GM08714 (cell line): ENCODE data around the gene CFAP161.

Source experiments
- H3K4me3 ChIP-seq: fragments of 200-500 bp; sonication (Bioruptor generic); 2 replicates; pipeline ENCODE4 v1.5.1; 2014; ENCODE audit warnings: mild to moderate bottlenecking, low read length, inconsistent platforms
- ZNF274 ChIP-seq: IDR thresholded peaks from 2 replicates; pipeline ENCODE4 v1.6.1; 2012; ENCODE audit warnings: mild to moderate bottlenecking, low read depth, low read length

Gene CFAP161

DNA sequence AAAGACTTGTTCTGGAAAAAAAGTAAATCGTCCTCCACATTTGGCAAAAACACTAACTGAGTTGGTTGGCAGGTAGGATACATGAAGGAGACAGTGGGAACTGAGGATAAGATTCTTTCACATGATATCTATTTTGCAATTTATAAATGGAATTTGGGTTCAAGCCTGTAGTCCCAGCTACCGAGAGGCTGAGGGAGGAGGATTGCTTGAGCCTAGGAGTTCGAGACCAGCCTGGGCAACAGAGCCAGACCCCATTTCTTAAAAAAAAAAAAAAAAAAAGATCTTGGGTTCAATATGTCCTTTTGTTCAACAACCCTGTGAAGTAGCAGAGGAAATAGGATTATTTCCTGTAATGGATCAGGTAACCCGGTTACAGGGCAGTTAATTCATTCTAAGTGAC is 35.7 kb upstream of the CFAP161 start:
- no peak for TF ChIP-seq ZNF274
- H3K4me3 ChIP-seq = no peak overlapping the region

DNA sequence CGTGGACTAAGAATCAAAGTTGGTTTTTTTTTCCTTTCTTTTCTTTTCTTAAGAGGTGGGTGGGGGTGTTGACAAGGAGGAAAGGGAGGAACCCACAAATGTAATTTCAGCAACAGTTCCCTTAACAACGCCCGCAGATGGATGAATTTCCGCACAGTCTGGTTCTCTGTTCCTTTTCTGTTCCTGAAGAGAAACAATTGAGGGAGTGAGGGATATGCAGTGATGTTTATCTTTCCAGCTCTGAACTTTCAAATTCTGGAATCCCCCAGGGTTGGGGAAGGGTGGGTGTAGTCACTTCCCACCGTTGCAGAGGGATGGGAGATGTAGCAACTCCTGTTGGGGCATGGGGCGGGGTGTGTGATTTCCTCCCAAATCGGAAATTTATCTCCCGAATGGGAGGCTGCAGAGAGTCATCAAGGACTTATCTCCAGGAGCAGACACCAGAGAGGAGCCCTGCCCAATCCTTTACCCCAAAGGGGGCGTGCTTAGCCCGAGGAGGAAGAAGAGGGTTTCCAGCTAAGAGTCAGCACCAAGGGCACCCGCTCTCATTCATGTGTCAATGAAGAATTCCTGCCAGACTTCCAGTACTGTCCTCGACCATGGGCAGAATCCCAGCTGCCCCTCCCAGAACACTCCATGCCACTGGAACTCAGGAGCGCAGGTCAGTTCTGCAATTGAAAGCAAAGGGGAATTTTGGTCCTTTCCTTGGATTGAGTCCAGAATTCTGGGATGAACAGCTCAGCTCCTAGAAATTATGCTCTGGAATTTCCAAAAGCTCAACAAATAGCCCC is 35.0 kb upstream of the CFAP161 start:
- H3K4me3 ChIP-seq = no peak overlapping the region
- TF ChIP-seq ZNF274 = no peak

DNA sequence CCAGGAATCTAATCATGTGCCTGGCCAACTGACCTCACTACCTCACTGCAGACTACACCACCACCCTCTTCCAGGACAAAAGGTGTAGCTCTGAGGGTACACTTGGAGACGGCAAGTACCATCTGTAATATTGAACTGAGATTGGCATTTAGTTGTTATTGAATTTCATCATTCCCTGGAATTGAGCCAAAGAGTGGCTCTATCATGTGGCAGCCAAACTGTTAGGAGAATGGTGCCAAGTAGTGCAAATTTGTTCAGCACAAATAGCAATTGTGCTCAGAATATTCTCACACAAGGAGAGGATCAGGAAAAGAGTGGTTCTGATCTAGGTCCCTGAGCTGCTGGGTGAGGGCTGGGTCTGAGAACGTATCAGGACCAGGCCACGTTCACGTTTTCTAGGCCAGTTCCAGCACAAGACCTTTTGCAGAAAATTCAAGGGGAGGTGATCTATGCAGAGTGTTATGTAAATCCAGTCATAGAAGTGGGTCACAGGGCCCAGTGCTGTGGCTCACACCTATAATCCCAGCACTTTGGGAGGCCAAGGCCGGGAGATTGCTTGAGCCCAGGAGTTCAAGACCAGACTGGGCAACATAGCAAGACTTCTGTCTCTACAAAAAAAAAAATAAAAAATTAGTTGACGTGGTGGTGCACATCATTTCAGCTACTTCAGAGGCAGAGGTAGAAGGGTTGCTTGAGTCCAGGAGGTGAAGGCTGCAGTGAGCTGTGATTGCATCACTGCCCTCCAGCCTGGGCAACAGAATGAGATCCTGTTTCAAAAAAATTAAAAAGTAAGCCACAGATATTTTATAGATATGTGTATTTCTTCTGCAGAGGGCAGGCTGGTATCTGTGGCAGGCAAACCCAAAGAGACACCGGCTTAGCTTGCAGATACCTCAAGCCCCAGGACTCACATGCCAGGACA is 31.9 kb upstream of the CFAP161 start:
- no peak for TF ChIP-seq ZNF274
- H3K4me3 ChIP-seq = no peak overlapping the region

DNA sequence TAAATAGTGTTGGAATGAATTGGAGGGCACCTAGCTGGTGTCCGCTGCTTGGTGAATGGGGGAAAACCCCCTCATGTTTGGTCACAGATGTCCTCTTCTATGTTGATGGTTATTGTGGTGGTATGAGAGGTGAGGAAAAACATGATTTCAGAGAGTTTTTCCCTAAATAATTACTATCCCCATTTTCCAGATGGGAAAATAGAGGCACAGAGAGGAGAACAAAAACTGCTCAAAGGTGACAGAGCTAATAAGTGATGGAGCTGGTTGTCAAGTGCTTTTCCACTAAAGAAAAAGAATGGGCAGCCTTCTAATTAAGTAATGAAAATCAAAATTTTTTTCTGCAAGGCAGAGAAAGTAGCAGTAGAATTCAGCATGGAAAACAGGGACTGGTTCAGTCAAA is 30.2 kb upstream of the CFAP161 start:
- no peak overlapping the region for H3K4me3 ChIP-seq
- no peak for TF ChIP-seq ZNF274

DNA sequence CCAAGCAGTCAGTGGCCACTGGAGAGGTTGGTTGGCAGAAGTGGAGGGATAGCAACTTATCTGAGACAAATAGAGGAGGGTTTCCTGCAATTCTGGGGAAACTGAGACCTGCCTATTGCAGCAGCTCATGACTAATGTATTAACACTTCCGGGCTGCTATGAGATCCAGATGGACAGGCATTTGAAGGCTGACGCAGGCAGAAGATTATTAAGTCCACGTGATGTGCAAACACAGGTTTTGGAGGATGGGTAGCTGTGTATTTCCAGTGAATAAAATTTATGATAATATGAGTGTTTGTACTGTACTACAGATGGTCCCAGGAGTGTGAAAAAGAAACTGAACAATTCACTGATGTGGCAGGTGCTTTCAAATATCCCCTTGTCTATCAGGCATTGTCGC is 28.5 kb upstream of the CFAP161 start:
- no peak overlapping the region for H3K4me3 ChIP-seq
- TF ChIP-seq ZNF274 = no peak

DNA sequence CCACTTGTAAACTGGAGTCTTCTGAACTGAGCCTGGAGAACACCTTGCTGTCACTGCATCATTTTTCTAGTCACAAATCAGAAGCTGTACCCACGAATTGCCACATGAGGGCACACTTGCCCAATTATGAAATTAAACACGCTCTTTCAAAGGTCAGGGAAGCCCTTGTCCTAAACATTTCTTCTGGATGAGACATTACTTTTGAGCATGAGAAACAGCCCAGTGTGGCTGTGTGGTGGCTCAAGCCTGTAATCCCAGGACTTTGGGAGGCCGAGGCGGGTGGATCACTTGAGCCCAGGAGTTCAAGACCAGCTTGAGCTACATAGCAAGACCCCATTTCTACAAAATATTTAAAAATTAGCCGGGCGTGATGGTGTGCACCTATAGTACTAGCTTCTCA is 27.5 kb upstream of the CFAP161 start:
- TF ChIP-seq ZNF274 = no peak
- no peak overlapping the region for H3K4me3 ChIP-seq

DNA sequence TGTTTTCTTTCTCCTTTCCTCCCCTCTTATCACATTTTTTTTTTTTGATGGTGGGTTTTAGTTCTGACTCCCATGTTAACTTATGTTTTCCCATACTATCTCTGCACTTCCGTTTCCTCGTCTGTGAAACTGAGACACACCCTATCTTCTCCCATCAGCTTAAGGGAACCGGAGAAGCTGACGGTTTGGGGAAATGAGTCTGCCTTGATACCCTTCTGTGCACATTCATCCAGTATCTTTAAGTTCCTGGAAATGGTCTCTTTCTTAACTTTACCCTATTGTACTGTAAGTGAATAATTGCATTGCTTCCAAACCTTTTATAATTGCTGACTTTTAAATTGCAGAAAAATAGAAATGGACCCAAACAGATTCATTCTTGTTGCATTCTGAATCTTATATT is 26.2 kb upstream of the CFAP161 start:
- no peak for TF ChIP-seq ZNF274
- H3K4me3 ChIP-seq = no peak overlapping the region

DNA sequence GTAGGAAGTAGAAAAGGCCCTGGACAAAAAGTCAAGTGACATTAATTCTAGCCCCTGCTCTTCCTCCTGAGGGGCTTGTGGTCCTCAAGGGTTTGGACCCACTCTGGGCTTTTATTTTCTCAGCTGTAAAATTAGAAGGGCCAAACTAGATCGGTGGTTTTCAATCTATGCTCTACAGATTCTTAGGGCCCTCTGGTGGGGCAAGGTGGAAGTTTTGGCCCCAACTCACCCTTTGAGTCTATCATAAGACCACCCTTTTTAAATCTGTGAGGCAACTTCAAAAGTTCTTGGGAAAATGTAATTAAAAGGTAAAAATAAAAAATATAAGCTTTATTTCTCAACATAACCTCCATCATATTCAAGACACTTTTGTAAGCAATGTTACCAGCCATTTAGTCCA is 25.6 kb upstream of the CFAP161 start:
- no peak for TF ChIP-seq ZNF274
- H3K4me3 ChIP-seq = no peak overlapping the region

DNA sequence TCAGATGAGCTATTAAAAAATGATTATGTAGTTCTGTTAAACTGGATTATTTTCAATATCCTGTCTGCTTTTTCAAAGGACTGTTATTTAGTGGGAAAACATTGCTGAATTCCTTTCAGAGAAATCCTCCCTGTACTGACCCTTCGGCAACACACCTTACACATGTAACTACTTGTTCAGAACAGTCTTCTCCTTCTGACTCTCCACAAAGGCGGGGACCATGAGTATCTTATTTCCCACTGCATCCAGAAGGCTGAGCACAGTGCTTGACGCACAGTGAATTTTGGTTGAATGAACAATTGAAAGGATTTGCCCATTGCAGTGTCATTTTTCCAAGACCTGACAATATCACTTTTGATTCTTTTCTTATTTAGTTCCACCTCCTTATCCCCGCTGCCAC is 23.1 kb upstream of the CFAP161 start:
- TF ChIP-seq ZNF274 = no peak
- H3K4me3 ChIP-seq = no peak overlapping the region

DNA sequence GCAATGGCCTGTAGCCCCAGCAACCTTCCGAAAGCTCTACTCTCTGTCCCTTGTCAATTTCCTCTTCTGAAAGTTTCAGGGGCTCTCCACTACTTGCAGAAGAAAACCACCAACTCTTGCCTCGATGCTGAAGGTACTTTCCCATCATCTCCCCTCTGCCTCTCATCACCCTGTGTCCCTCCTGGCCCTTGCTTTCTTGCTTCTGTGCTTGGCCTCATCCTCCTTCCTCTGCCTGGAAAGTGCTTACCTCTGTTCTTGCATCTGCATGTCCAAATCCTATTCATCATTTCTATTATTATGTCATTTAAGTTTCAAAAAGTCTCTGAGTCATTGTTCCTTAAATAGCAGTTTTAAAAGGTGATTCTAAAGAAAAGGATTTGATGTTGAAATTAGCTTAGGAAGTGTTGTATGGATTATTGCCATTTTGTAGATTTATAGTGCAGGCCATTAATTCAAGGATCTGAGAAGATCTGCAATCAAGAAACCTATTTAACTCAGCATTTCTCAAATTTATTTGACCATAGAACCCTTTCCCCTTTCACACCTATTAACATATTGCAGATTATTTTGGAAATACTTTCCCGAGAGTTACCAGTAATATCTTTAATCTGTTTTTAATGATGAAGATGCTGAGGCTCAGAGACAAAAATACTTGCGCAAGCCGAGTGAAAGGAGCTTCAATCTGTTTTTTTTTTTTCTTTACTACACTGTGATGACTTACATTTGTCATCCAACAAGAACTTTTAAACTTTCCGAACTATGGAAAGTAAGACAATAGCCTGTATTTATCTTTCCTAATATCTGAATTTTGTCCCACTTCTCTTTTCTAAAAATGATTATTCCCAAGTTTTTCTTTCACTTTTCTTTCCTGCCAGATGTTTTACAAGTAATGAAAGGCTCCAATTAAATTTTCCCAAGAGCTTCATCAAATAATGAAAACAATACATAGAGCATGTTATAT is 22.3 kb upstream of the CFAP161 start:
- no peak for TF ChIP-seq ZNF274
- H3K4me3 ChIP-seq = no peak overlapping the region

DNA sequence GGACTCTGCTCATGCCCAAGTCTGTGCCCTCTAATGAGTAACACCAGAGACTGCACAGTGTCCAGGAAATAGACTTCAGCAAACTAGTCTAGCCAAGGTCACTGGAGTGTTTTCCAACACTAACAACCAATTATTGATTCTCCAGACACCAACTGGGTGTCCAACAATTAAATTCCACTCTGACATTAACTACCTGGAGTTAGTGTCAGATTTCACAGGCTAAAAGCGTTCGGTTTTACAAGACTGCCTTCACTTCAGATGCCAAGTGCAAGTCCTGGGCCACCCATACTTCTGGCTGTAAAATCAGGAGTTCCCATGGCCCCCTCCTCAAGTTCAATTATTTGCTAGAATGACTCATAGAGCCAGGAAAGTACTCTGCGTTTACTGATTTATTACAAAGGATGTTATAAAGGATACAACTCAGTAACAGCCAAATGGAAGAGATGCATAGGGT is 20.8 kb upstream of the CFAP161 start:
- TF ChIP-seq ZNF274 = no peak
- no peak overlapping the region for H3K4me3 ChIP-seq

DNA sequence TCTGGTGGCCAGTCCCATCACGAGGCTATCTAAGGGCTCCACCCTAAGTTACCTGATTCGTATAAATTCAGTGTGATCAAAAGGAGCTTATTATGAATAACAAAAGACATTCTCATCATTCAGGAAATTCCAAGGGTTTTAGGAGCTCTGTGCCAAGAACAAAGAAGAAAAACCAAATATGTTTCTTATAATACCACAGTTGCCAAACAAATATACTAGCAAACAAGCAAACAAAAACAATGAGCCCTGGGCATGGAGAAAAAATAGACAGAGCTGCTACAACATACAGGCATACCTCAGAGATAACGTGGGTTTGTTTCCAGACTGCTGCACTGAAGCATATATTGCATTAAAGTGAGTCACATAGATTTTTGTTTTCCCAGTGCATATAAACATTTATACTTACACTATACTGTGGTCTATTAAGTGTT is 20.2 kb upstream of the CFAP161 start:
- TF ChIP-seq ZNF274 = no peak
- no peak overlapping the region for H3K4me3 ChIP-seq

DNA sequence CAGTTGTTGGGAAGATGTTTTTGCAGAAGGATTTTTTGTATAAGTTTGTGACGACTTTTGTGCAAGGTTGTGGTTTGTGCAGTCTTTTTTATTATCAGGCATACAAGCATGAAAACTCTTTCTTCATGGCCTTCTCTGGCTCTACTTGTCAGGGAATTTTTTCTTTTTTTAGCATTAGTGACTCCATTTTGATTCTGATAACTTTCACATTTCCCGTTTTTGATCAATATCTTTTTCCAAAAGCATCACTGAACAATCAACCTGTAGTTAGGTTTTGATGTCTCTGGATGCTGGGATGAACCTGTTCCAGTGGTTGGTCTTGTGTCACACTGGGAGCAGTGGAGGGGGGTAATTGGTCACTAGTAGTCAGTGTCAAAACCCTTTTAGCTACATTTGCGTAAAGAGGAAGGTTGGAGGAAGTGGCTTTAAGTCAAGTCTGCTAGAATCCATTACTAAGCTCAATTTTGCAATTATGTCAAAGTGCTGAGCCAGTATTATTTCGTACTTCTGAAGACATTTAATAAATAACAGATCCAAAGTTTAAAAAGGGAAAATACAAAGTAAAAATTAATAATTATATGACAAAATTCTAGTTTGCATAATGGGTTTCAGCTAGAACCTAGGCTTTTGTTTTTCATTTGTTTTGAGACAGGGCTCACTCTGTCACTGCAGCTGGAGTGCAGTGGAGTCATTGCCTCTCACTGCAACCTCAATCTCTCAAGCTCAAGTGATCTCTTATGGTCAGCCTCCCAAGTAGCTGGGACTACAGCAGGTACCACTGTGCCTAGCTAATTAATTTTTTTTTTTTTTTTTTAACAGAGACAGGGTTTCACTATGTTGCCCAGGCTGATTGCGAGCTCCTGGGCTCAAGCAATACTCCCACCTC is 18.8 kb upstream of the CFAP161 start:
- no peak for TF ChIP-seq ZNF274
- no peak overlapping the region for H3K4me3 ChIP-seq
